Neutrophil (primary cell): Measurements from ENCODE around the gene OR52M1.

Source experiments
- H3K27ac ChIP-seq: fragments of 200-600 bp; sonication (generic); 2 replicates; pipeline ENCODE4 v1.5.1; 2016; ENCODE audit warnings: mild to moderate bottlenecking, moderate library complexity
- H3K27me3 ChIP-seq: fragments of 200-600 bp; sonication (generic); 2 replicates; pipeline ENCODE4 v1.6.0; 2016; ENCODE audit warnings: mild to moderate bottlenecking
- H3K36me3 ChIP-seq: fragments of 200-600 bp; sonication (generic); 2 replicates; pipeline ENCODE4 v1.5.1; 2017
- H3K4me1 ChIP-seq, 2 experiments: fragments of 200-600 bp in 1 of 2; sonication (generic) in 1 of 2; 1 replicate in 1 of 2; 2 replicates in 1 of 2; pipeline versions ENCODE4 v1.5.1 to v1.6.1; 2013 to 2016; ENCODE audit warnings: low read depth in 1 of 2, low read length in 1 of 2, mild to moderate bottlenecking in 1 of 2, moderate library complexity in 1 of 2; ENCODE audit not compliant: control insufficient read depth in 1 of 2, insufficient read depth in 1 of 2
- H3K4me3 ChIP-seq, 2 experiments: fragments of 200-600 bp in 1 of 2; sonication (generic) in 1 of 2; 1 replicate in 1 of 2; 2 replicates in 1 of 2; pipeline ENCODE4 v1.5.1; 2013 to 2016; ENCODE audit warnings: low read depth in 1 of 2, low read length in 1 of 2, mild to moderate bottlenecking in 1 of 2, moderate library complexity in 1 of 2
- H3K9me3 ChIP-seq: fragments of 200-600 bp; sonication (generic); 2 replicates; pipeline ENCODE4 v1.5.1; 2016
- CTCF ChIP-seq: fragments of 200-600 bp; sonication (generic); IDR thresholded peaks from 2 replicates; pipeline ENCODE4 v1.5.1; 2016; ENCODE audit warnings: antibody characterized with exemption

Gene OR52M1

GRCh38 chr11:4589017-4589416, 44.0 kb downstream of the OR52M1 start:
- no peak overlapping the region for H3K4me3 ChIP-seq
- H3K27me3 ChIP-seq: peaks cover 46% of the 10 kb centered on the region
- no peak overlapping the region for H3K27ac ChIP-seq
- H3K9me3 ChIP-seq: no peaks in the 10 kb centered on the region
- TF ChIP-seq CTCF: no peak
- H3K36me3 ChIP-seq: no peaks in the 10 kb centered on the region
- no peaks in the 10 kb centered on the region for H3K4me1 ChIP-seq

- peaks cover 13% of the 10 kb centered on the region for H3K27me3 ChIP-seq
- no peak within 1 kb of the TSS for H3K27ac ChIP-seq
- H3K9me3 ChIP-seq: no peaks in the 10 kb centered on the region
- no peak within 1 kb of the TSS for H3K4me3 ChIP-seq
- H3K4me1 ChIP-seq: no peaks in the 10 kb centered on the region
- peaks cover 10% of the 10 kb centered on the region for H3K36me3 ChIP-seq
- no peak for TF ChIP-seq CTCF
These were observed 48.7 kb downstream of the OR52M1 start, which contains the start of gene OR52I1 for GRCh38 chr11:4593739-4594138. Gene OR52I1 (plus strand): TSS chr11:4594039. CDS start chr11:4594039, 0 bp downstream.
